NCI-H524 treated with DMSO at 0.1 percent for 48 hours (cell line): ENCODE measurements around the gene LARP1.

Experiments used
- DNase-seq: peaks from one replicate; lab custom pipeline; 2025; lab: John Stamatoyannopoulos, UW

The LARP1 gene

GRCh38 chr5:154762261-154762660 lies 7.1 kb downstream of the LARP1 start:
- DNase-seq = no peak

- no peak for DNase-seq
These were observed 7.5 kb downstream of the LARP1 start for GRCh38 chr5:154762700-154763099.

GRCh38 chr5:154764967-154765366 lies 9.8 kb downstream of the LARP1 start:
- no peak for DNase-seq

- no peak for DNase-seq
These were observed 10.3 kb downstream of the LARP1 start for GRCh38 chr5:154765396-154765925.

- DNase-seq = no peak
These were observed 11.5 kb downstream of the LARP1 start for GRCh38 chr5:154766558-154767281.

GRCh38 chr5:154767576-154767975 lies 12.4 kb downstream of the LARP1 start:
- DNase-seq = no peak

GRCh38 chr5:154768207-154768606 lies 13.0 kb downstream of the LARP1 start:
- DNase-seq = no peak

GRCh38 chr5:154770111-154770510 lies 14.9 kb downstream of the LARP1 start:
- DNase-seq = no peak

- DNase-seq = no peak
These were observed 16.3 kb downstream of the LARP1 start for GRCh38 chr5:154771383-154771901.

GRCh38 chr5:154773326-154773725 lies 18.1 kb downstream of the LARP1 start:
- DNase-seq = no peak

- no peak for DNase-seq
These were observed 21.0 kb downstream of the LARP1 start for GRCh38 chr5:154776167-154776566.

GRCh38 chr5:154778534-154778933 lies 23.4 kb downstream of the LARP1 start:
- DNase-seq = no peak

GRCh38 chr5:154779105-154779504 lies 23.9 kb downstream of the LARP1 start:
- DNase-seq = no peak

- no peak for DNase-seq
These were observed 25.0 kb downstream of the LARP1 start for GRCh38 chr5:154780128-154780527.

GRCh38 chr5:154782326-154782725 lies 27.1 kb downstream of the LARP1 start:
- DNase-seq = no peak

- DNase-seq = no peak
These were observed 27.8 kb downstream of the LARP1 start for GRCh38 chr5:154782812-154783592.

GRCh38 chr5:154783774-154784460 lies 28.7 kb downstream of the LARP1 start:
- DNase-seq = no peak

GRCh38 chr5:154784856-154785255 lies 29.7 kb downstream of the LARP1 start:
- no peak for DNase-seq

GRCh38 chr5:154786414-154786813 lies 31.2 kb downstream of the LARP1 start:
- DNase-seq = no peak

GRCh38 chr5:154788212-154788611 lies 33.0 kb downstream of the LARP1 start:
- DNase-seq = no peak

GRCh38 chr5:154791535-154791934 lies 36.4 kb downstream of the LARP1 start:
- no peak for DNase-seq
